ENCODE results near the gene PPP1R14B. TPM values are rescaled to one million over a fixed set of nuclear protein-coding genes. Genes with fewer than 3 reads are reported as not detected.

The PPP1R14B gene
- polyA plus RNA-seq, 6 donors from 2014 or later, result 21.2 to 49.9 (median 40.3) TPM

DNA sequence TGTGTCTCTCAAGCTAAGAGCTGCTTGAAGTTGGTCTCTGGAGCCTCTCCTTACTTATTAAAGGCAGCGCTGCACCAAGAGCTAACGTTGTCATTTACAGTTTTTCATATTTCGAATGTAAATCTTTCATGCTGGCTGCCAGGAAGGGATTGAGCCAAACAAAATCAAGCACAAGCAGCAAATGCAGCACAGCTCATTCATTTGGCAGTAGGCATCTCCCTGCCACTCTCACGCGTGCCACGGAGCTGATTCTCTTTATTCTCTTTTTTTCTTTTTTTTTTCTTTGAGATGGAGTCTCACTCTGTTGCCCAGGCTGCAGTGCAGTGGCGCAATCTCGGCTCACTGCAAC lies 13.8 kb downstream of the PPP1R14B start:
- peaks cover 32 to 70% (median 62%) of the 10 kb centered on the region in 3 donors for H3K4me1 Mint-ChIP-seq

GRCh38 chr11:64232182-64232966 lies 14.4 kb downstream of the PPP1R14B start:
- ATAC-seq (ENCODE audit: low read depth in 2 of 2), result no peak
- Mint-ChIP-seq H3K9me3 (no peaks in the 10 kb centered on the region), H3K27me3 (no peaks in the 10 kb centered on the region), H3K36me3 (no peaks in the 10 kb centered on the region), H3K4me3 (peak overlapping the region; percentile 83 to 99 (median 90)), H3K27ac (peak overlapping the region in 5 of 6 donors; percentile 21 to 96 (median 88)), H3K4me1 (peaks cover 36 to 72% (median 66%) of the 10 kb centered on the region in 3 donors)
- DNase-seq, result no peak

More for the DNA sequence above, 13.8 kb downstream of the PPP1R14B start:
- H3K4me3 Mint-ChIP-seq, result peak overlapping the region; percentile 59 to 96 (median 88)
- ATAC-seq (ENCODE audit: low read depth in 2 of 2), result no peak
- no peak for DNase-seq
- peak overlapping the region in 5 of 6 donors; percentile 52 to 96 (median 90) for H3K27ac Mint-ChIP-seq
- H3K9me3 Mint-ChIP-seq, result no peaks in the 10 kb centered on the region
- no peaks in the 10 kb centered on the region for H3K27me3 Mint-ChIP-seq
- no peaks in the 10 kb centered on the region for H3K36me3 Mint-ChIP-seq

DNA sequence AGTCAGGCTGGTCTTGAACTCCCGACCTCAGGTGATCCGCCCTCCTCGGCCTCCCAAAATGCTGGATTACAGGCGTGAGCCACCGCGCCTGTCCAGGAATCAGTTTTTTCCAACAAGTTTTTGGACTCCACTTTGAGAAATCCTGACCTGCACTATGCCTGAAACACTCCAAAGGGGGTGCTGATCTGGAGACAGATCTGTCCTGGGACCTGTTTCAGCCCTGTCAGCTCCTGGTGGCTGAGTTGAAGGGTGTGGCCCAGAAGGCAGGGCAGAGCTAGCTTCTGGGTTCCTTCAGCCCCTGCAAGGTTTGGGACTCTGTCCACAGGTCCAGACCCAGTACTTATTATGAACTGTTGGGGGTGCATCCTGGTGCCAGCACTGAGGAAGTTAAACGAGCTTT lies 15.2 kb downstream of the PPP1R14B start:
- Mint-ChIP-seq H3K36me3 (no peaks in the 10 kb centered on the region), H3K4me3 (peak overlapping the region; percentile 83 to 99 (median 90)), H3K27ac (peak overlapping the region in 5 of 6 donors; percentile 88 to 98 (median 91)), H3K27me3 (no peaks in the 10 kb centered on the region), H3K9me3 (no peaks in the 10 kb centered on the region), H3K4me1 (peaks cover 37 to 74% (median 67%) of the 10 kb centered on the region in 3 donors)
- ATAC-seq (ENCODE audit: low read depth in 2 of 2), result no peak
- no peak for DNase-seq

- peaks cover 37 to 73% (median 67%) of the 10 kb centered on the region in 3 donors for H3K4me1 Mint-ChIP-seq
- no peaks in the 10 kb centered on the region for H3K9me3 Mint-ChIP-seq
- no peak for DNase-seq
- H3K4me3 Mint-ChIP-seq, result peak overlapping the region; percentile 85 to 99 (median 94)
- no peaks in the 10 kb centered on the region for H3K27me3 Mint-ChIP-seq
- no peak for ATAC-seq (ENCODE audit: low read depth in 2 of 2)
- peak overlapping the region; percentile 91 to 99 (median 98) for H3K27ac Mint-ChIP-seq
- no peaks in the 10 kb centered on the region for H3K36me3 Mint-ChIP-seq
Observed at GRCh38 chr11:64230985-64231365, 15.8 kb downstream of the PPP1R14B start.

- Mint-ChIP-seq H3K27ac (peak within 1 kb of the TSS; percentile 91 to 99 (median 98)), H3K9me3 (no peaks in the 10 kb centered on the region), H3K27me3 (no peaks in the 10 kb centered on the region), H3K36me3 (no peaks in the 10 kb centered on the region), H3K4me1 (peaks cover 34 to 72% (median 64%) of the 10 kb centered on the region in 3 donors), H3K4me3 (peak within 1 kb of the TSS; percentile 85 to 99 (median 94))
- ATAC-seq (ENCODE audit: low read depth in 2 of 2) (peak; percentile 51 to 54), DNase-seq (peak; percentile 92)
Observed at GRCh38 chr11:64230171-64230984, 16.4 kb downstream of the PPP1R14B start, which contains the start of gene DNAJC4. Gene DNAJC4 (plus strand): TSS chr11:64230548. CDS start chr11:64230855, 307 bp downstream.

- Mint-ChIP-seq H3K4me3 (peak overlapping the region; percentile 85 to 99 (median 94)), H3K27ac (peak overlapping the region; percentile 91 to 99 (median 98)), H3K36me3 (no peaks in the 10 kb centered on the region), H3K9me3 (no peaks in the 10 kb centered on the region), H3K27me3 (no peaks in the 10 kb centered on the region), H3K4me1 (peaks cover 29 to 72% (median 66%) of the 10 kb centered on the region in 3 donors)
- ATAC-seq (ENCODE audit: low read depth in 2 of 2) (no peak), DNase-seq (no peak)
Observed at GRCh38 chr11:64229744-64230170, 17.0 kb downstream of the PPP1R14B start.

DNA sequence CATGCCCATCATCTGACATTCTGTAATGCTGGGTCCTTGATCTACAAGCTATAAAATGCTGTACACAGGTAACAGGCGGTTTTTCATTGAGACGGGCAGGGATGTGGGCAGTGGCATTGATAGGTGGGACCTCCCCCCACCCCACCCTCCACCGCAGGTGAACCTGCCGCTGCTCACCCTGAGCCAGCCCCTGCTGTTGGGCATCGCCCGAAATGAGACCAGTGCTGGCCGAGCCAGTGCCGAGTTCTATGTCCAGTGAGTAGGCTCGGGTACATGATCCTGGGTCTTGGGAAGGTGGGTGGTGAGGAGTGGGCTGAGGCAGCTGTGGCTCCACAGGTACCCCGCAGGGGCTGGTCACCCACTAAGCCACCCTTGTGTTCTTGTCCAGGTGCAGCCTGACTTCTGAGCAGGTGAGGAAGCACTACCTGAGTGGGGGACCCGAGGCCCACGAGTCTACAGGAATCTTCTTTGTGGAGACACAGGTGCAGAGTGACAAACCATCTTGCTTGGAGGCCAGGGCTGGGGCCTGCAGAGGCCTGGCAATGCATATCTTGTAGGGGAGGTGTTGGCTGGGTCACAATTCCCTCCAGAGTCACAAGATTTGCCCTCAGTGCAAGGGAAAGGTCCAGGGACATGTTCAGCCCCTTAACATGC lies 17.5 kb downstream of the PPP1R14B start:
- DNase-seq, result no peak
- H3K27ac Mint-ChIP-seq, result peak overlapping the region; percentile 84 to 99 (median 97)
- no peaks in the 10 kb centered on the region for H3K27me3 Mint-ChIP-seq
- H3K4me1 Mint-ChIP-seq, result peaks cover 30 to 73% (median 70%) of the 10 kb centered on the region in 3 donors
- no peaks in the 10 kb centered on the region for H3K36me3 Mint-ChIP-seq
- H3K9me3 Mint-ChIP-seq, result no peaks in the 10 kb centered on the region
- ATAC-seq (ENCODE audit: low read depth in 2 of 2), result no peak
- H3K4me3 Mint-ChIP-seq, result peak overlapping the region; percentile 52 to 99 (median 90)

DNA sequence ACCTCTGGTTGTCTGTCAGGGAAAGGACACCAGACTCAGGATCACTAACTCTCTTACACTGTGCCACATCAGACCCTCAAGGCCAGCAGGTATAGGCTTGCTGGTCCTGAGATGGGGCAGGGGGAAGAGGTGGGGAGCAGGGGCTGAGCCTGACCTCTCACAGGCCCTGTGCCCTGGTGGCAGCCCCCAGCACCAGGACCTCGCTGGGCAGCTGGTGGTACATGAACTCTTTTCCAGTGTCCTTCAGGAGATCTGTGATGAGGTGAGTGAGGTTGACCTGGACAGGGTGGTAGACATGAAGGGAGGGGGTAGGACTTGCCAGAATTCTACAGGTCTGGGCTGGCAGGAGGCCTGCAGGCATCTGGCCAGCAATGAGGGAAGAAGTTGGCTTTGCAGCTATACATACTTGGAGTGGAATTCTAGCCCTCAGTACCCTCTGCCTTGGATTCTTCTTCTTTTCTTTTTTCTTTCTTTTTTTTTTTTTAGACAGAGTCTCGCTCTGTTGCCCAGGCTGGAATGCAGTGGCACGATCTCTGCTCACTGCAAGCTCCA lies 19.3 kb downstream of the PPP1R14B start:
- Mint-ChIP-seq H3K4me1 (peaks cover 30 to 62% (median 58%) of the 10 kb centered on the region in 3 donors), H3K9me3 (no peaks in the 10 kb centered on the region), H3K27me3 (no peaks in the 10 kb centered on the region), H3K36me3 (no peaks in the 10 kb centered on the region), H3K4me3 (peak overlapping the region; percentile 87 to 96 (median 94)), H3K27ac (peak overlapping the region in 5 of 6 donors; percentile 84 to 96 (median 92))
- ATAC-seq (ENCODE audit: low read depth in 2 of 2), result no peak
- no peak for DNase-seq

DNA sequence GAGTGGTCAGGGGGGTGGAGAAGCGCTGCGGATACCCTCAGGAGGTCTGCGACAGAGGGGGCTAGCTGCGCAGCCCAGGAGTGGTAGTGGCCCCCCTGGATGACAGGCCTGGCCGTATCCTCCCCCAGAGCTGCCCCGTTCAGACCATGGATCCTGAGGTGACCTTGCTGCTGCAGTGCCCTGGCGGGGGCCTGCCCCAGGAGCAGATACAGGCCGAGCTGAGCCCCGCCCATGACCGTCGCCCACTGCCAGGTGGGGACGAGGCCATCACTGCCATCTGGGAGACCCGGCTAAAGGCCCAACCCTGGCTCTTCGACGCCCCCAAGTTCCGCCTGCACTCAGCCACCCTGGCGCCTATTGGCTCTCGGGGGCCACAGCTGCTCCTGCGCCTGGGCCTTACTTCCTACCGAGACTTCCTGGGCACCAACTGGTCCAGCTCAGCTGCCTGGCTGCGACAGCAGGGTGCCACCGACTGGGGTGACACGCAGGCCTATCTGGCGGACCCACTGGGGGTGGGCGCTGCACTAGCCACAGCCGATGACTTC lies 20.2 kb downstream of the PPP1R14B start:
- no peaks in the 10 kb centered on the region for H3K9me3 Mint-ChIP-seq
- ATAC-seq (ENCODE audit: low read depth in 2 of 2) (peak; percentile 20 to 26), DNase-seq (peak; percentile 72)
- H3K4me3 Mint-ChIP-seq, result peak overlapping the region; percentile 87 to 96 (median 94)
- H3K4me1 Mint-ChIP-seq, result peaks cover 21 to 53% (median 49%) of the 10 kb centered on the region in 3 donors
- H3K27ac Mint-ChIP-seq, result peak overlapping the region; percentile 91 to 96 (median 92)
- H3K27me3 Mint-ChIP-seq, result no peaks in the 10 kb centered on the region
- H3K36me3 Mint-ChIP-seq, result no peaks in the 10 kb centered on the region

GRCh38 chr11:64225608-64226506 lies 20.9 kb downstream of the PPP1R14B start, which contains the start of the genes NUDT22 and TRPT1:
Gene NUDT22 (plus strand): TSS chr11:64226274. CDS start chr11:64226653, 379 bp downstream.
Gene TRPT1 (minus strand): TSS chr11:64226186. CDS start chr11:64225860, 326 bp downstream.
- Mint-ChIP-seq H3K27ac (peak within 1 kb of the TSS; percentile 91 to 96 (median 92)), H3K9me3 (no peaks in the 10 kb centered on the region), H3K4me1 (peaks cover 21 to 46% (median 43%) of the 10 kb centered on the region in 3 donors), H3K27me3 (no peaks in the 10 kb centered on the region), H3K4me3 (peak within 1 kb of the TSS; percentile 87 to 96 (median 94)), H3K36me3 (no peaks in the 10 kb centered on the region)
- peak; percentile 92 for DNase-seq
- peak; percentile 53 to 57 for ATAC-seq (ENCODE audit: low read depth in 2 of 2)

DNA sequence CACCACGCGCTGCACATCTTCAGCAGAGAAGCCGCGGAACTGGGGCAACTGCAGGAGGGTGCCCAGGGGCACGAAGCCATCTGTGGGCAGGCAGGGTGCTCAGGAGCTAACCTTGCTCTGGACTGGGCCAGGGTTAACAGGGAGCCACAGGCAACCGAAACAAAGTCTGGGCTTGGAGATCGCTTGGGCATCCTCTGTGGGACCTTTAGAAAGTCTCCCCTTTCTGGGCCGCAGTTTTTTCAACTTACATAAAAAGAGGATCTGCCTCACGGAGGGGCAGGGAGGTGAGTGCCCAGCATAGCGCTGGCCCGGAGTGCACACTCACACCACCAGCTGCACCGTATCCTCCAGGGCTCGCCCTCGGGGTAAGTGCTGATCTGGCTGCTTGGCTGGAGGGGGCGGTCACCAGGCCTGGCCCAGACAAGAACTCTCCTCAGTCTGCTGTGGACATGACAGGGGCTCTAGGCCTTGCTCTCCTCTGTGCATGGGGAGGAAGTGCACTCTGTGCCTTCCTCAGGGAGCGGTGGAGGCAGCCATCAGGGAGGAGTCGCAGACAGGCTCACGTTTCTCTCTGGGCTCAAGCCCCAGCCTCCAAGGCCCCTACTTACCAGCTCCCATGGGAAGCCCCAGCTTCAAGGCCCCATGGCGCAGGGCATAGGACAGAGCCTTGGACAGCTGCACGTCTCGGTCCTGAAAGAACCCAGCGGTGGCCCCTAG lies 21.7 kb downstream of the PPP1R14B start:
- Mint-ChIP-seq H3K9me3 (no peaks in the 10 kb centered on the region), H3K27ac (peak overlapping the region; percentile 33 to 96 (median 76)), H3K4me1 (peaks cover 21 to 43% (median 41%) of the 10 kb centered on the region in 3 donors), H3K36me3 (no peaks in the 10 kb centered on the region), H3K4me3 (peak overlapping the region; percentile 33 to 96 (median 94)), H3K27me3 (no peaks in the 10 kb centered on the region)
- DNase-seq (no peak), ATAC-seq (ENCODE audit: low read depth in 2 of 2) (no peak)

Measured in naive B cell (primary cell).